BJ (cell line): ENCODE data around the gene MTA3. TPM values are rescaled to one million over a fixed set of nuclear protein-coding genes. Genes with fewer than 3 reads are reported as not detected.

ENCODE experiments used
- CTCF ChIA-PET: fragments of 350-600 bp; formaldehyde crosslinking; extraction: SDS; loops from one replicate; lab custom pipeline; 2021; ENCODE audit warnings: antibody characterized with exemption, inconsistent platforms; lab: Yijun Ruan, JAX
- POLR2A ChIA-PET: fragments of 300-600 bp; sonication (Branson Sonifier 250); formaldehyde crosslinking; extraction: SDS; loops from one replicate; lab custom pipeline; 2021; ENCODE audit warnings: antibody characterized with exemption; lab: Charles Lee
- DNase-seq: peaks from one replicate; pipeline ENCODE4 v3.0.0-alpha.2; 2011; ENCODE audit warnings: low read depth
- H3K27me3 ChIP-seq: 2 replicates; pipeline ENCODE4 v1.6.0; 2011; ENCODE audit warnings: low read length; ENCODE audit not compliant: control insufficient read depth, insufficient read depth
- H3K36me3 ChIP-seq: 2 replicates; pipeline ENCODE4 v1.5.1; 2011; ENCODE audit warnings: low read length; ENCODE audit not compliant: control insufficient read depth, insufficient read depth
- H3K4me3 ChIP-seq: 2 replicates; pipeline ENCODE4 v1.5.1; 2011; ENCODE audit warnings: low read depth, mild to moderate bottlenecking, control low read depth, low read length
- CTCF ChIP-seq: IDR thresholded peaks from 2 replicates; pipeline ENCODE4 v1.5.1; 2011; ENCODE audit warnings: low read depth, mild to moderate bottlenecking, control low read depth, inconsistent platforms, low read length, moderate library complexity; ENCODE audit not compliant: insufficient read depth
- polyA plus RNA-seq: library from polyadenylated mRNA; depleted of rRNA; stranded (reverse); fragments of >200 nt; gene quantifications from 2 replicates; pipeline ENCODE4 v1.2.3, GENCODE V29; 2011

Gene MTA3
- polyA plus RNA-seq, 1 experiment: 23.2 TPM

- H3K36me3 ChIP-seq: peaks cover 2% of the 10 kb centered on the region; the same call in 1 of the 2 replicates
- H3K27me3 ChIP-seq: no peaks in the 10 kb centered on the region
- CTCF ChIA-PET: interaction anchor here (1.2 kb wide), 1 partner anchor 91 kb away, joined by 3 read pairs; no protein-coding TSS in a partner anchor
- POLR2A ChIA-PET: no interaction called here
- no peak for TF ChIP-seq CTCF
- no peak overlapping the region for H3K4me3 ChIP-seq
- no peak for DNase-seq
These were observed 4.1 kb downstream of the MTA3 start for GRCh38 chr2:42572297-42573081.

DNA sequence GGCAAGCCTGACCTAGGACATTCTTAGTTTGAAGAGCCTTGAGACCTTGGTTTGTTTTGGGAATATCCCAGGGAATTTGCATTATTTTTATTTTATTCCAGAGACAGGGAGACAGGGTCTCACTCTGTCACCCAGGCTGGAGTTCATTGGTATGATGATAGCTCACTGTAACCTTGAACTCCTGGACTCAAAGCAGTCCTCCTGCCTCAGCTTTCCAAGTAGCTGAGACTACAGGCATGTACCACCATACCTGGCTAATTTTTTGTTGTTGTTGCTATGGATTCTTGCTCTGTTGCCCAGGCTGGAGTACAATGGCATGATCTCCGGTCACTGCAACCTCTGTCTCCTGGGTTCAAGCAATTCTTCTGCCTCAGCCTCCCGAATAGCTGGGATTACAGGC, 4.8 kb downstream of the MTA3 start:
- H3K27me3 ChIP-seq: no peaks in the 10 kb centered on the region
- POLR2A ChIA-PET: no interaction called here
- DNase-seq: no peak
- no peak overlapping the region for H3K4me3 ChIP-seq
- H3K36me3 ChIP-seq: peaks cover 2% of the 10 kb centered on the region; the same call in 1 of the 2 replicates
- CTCF ChIA-PET: interaction anchor here (1.2 kb wide), 1 partner anchor 90 kb away, joined by 3 read pairs; no protein-coding TSS in a partner anchor
- TF ChIP-seq CTCF: no peak

DNA sequence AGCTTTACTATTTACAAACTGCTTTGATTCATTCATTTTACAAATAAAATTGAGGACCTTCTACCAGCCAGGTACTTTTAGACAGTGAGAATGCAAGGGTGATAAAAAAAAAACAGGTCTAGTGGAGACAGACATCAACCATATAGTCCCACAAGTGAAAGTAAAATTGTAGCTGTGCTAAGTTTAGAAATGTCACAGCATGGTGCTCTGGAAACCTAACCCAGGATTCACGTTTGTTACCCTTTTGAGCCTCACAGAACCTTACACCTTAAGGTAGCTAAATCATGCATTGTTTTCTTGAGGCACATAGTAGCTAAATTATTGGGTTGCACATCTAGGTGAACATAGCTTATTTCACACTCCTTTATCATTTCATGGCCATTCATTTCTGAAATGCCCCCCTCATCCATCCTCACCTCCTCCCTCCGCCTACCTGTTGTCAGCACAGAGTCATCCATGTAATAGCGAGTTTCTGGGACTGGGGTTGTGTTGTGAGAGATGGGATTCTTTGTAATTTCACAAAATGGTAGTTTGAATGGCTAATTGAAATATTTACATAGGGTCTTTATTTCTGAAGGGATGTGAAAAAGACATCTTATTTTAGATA, 7.1 kb downstream of the MTA3 start:
- peaks cover 8% of the 10 kb centered on the region for H3K36me3 ChIP-seq
- POLR2A ChIA-PET: no interaction called here
- CTCF ChIA-PET: interaction anchor here (1.0 kb wide), 1 partner anchor 68 kb away, joined by 3 read pairs; no protein-coding TSS in a partner anchor
- DNase-seq: no peak
- no peak for TF ChIP-seq CTCF
- H3K4me3 ChIP-seq: no peak overlapping the region
- no peaks in the 10 kb centered on the region for H3K27me3 ChIP-seq

DNA sequence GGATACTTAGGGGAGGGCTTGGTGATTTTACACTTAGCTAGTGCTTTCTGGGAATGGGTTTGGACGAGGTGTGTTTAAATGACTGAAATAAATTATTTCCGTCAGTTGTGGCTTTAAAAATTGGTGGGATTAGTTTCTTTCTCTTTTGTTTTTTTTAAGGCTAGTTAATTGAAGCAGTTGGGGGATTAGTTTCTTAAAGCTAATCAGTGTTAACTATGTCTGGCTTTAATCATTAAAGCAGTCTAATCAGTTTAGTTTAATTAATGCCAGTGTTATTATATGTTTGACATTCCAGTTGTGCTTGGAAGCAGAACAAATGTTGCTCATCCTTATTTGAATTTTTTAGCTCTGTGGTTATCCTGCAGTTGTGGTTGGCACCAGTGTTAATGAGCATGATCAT, 10.2 kb downstream of the MTA3 start:
- ChIA-PET POLR2A (no interaction called here), CTCF (interaction anchor here (1.1 kb wide), 1 partner anchor 9 kb away, joined by 4 read pairs; no protein-coding TSS in a partner anchor)

More for the DNA sequence above, 10.2 kb downstream of the MTA3 start:
- no peak for TF ChIP-seq CTCF
- no peak overlapping the region for H3K4me3 ChIP-seq
- peaks cover 8% of the 10 kb centered on the region for H3K36me3 ChIP-seq
- H3K27me3 ChIP-seq: no peaks in the 10 kb centered on the region
- DNase-seq: no peak
